NCI-H1105 treated with DMSO at 0.1 percent for 48 hours (cell line): Measurements from ENCODE around the gene CRYBA4.

Experiments
- DNase-seq: peaks from one replicate; lab custom pipeline; 2025; lab: John Stamatoyannopoulos, UW

The CRYBA4 gene

DNA sequence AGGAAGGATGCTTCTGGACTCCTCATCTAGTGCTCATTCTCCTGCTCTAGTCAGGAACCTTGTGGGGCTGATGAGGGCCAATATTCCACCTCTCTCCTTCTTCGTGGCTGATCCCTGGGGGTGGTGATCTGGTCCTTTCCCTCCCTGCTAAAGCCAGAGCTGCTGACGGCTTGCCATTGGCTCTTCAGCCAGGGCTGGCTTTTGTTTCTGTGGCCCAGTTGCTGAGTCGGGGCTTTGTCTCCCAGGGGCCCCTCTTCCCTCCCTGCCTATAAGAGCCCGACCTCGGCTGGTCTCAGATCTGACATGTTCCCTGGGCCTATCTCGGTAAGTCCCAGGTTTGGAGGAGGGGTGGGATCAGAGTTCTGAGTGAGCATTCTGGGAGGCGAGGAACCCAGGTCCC, at the start of gene CRYBA4:
TSS of gene CRYBA4 (plus strand) at position 301 of the 400 bp plus-strand sequence. CDS start 634 bp downstream, outside the sequence.
- DNase-seq = no peak

- DNase-seq = no peak
Measured at GRCh38 chr22:26573026-26573662, 48.6 kb upstream of the CRYBA4 start.

DNA sequence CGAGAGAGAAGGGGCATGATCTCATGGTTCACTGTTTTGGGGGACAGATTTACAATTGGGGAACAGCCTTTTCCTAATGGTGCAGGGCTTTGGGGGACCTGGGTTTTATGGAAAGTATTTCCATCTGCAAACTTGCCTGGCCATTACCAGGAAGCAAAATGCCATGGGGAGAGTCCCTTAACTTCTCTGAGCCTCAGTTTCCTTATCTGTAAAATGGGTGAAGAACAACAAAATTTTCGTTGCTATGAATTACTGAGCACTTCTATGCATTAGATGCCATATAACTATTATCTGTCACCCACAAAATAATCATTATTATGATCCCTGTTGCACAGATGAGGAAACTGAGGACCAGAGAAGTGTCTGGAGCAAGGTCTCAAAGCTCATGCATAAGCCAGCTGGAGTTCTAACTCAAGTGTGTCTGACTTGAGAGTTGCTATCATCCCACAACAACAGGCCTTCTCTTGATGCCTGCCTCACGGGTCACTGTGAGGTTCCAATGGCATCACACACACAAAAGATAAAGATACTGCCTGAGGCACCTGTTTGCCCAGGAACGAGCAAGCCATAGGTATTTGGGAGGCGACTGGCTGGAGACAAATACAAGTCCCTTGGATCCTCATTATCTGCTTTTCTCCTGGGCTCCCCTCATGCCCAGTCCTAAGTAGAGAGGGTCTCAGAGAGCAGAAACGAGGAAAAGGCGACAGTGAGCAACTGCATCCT, 47.6 kb upstream of the CRYBA4 start:
- no peak for DNase-seq

GRCh38 chr22:26576026-26576680, 45.6 kb upstream of the CRYBA4 start:
- DNase-seq = no peak

DNA sequence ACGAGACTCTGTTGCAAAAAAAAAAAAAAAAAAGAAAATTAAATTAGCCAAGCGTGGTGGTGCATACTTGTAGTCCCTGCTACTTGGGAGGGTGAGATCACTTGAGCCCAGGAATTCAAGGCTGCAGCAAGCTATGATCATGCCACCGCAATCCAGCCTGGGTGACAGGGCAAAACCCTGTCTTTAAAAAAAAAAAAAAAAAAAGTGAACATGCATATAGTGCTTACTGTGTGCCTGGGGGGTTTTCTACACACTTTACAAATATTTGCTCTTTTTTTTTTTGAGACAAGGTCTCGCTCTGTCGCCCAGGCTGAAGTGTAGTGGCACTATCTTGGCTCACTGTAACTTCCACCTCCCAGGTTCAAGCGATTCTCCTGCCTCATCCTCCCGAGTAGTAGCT, 44.7 kb upstream of the CRYBA4 start:
- DNase-seq = no peak

DNA sequence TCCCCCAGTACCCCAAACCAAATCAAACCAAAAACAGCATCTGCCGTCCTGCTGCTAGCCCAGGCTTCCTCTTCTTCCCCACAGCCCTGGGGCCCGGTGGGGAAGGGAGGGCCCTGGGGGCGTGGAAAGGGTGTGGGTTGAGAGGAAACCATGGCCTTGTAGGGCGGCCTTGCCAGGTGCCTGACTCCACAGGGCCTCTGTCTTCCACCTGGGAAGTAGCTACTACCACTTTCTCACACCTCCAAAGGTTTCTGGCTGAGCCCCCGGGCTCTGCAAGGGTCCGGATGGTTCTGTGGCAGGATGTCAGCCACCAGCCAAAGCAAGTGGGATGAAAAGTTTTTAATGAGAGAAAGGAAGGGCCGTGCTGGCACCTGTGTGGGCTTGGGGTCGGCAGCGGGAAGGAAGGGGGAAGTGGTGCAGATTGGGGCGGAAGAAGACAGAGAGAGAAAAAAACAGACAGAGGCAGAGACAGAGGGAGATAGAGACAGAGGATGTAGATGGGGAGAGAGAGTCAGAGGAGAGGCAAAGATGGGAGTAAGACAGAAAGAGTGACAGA, 42.4 kb upstream of the CRYBA4 start:
- no peak for DNase-seq

- no peak for DNase-seq
Measured at GRCh38 chr22:26580240-26580962, 41.4 kb upstream of the CRYBA4 start.

GRCh38 chr22:26581026-26581425, 40.7 kb upstream of the CRYBA4 start:
- DNase-seq = no peak

GRCh38 chr22:26581633-26582168, 40.1 kb upstream of the CRYBA4 start:
- no peak for DNase-seq

DNA sequence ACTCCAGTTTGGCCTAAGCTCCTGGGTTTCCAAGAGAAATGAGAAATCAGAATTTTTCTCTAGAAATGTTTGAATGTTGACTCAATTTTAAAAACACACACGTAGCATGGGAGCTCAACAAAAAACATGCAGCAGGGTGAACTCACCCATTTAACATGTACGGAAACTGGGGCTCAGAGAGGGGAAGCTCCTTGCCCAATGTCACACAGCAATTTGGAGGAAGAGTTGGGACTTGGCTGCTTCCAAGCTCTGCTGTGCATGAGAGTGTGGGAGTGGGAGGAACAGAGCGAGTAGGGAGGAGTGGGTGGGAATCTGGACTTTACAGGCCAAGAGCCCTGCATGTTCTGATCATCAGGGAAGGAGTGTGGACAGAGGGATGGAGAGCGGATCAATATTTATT, 37.8 kb upstream of the CRYBA4 start:
- no peak for DNase-seq

- no peak for DNase-seq
Measured at GRCh38 chr22:26585104-26585790, 36.5 kb upstream of the CRYBA4 start.

- DNase-seq = no peak
Measured at GRCh38 chr22:26586556-26587325, 35.0 kb upstream of the CRYBA4 start.

GRCh38 chr22:26587991-26588613, 33.7 kb upstream of the CRYBA4 start:
- no peak for DNase-seq

DNA sequence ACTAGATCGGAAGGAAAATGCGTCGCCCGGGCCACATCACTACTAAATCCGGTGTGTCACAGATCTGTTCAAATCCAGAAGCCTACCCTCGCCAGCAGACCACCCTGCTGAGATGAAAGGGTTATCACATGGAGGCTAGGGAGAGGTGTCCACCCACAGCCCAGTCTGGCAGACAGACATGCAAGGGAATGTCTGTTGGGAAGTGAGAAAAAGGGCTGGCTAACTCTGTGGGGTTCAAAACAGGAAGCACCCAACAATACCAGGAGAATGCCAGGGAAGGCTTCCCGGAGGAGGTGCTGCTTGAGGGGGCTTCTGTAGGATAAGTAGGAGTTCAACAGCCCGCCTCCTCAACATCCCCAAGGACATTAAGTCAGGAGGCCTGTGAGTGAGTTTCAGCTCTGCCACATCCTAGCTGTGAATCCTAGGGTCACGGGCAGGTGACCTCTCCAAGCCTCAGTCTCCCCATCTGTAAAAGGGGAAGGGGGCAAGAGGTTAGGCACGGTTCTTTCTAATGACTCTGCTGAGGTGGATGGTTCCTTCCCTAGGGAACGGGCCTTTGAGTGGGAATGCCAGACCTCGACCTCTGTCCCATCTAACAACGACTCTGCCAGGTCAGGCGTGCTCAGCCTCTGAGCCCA, 32.9 kb upstream of the CRYBA4 start:
- no peak for DNase-seq

DNA sequence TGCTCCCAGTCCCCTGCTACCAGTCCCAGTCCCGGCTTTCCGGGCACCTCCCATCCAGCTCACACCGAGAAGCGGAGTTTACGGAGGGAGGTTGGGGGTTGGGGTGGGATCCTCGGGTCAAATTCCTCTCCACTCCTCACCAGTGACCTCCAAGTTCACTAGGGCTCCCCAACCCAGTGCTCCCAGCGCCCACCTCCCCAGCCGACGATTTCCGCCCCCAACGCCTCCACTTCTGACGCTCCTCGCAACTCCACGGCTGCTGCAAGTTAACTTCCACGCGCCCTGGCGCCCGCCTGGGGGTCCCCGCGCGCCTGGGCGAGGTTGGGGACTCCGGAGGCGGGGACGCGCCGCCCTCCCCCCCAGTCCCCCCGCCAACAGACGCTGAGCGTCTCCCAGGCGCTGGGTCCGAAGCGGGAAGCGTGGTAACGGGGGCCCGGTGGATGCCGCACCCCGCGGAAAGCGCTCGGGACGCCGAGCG, 32.4 kb upstream of the CRYBA4 start:
- no peak for DNase-seq

DNA sequence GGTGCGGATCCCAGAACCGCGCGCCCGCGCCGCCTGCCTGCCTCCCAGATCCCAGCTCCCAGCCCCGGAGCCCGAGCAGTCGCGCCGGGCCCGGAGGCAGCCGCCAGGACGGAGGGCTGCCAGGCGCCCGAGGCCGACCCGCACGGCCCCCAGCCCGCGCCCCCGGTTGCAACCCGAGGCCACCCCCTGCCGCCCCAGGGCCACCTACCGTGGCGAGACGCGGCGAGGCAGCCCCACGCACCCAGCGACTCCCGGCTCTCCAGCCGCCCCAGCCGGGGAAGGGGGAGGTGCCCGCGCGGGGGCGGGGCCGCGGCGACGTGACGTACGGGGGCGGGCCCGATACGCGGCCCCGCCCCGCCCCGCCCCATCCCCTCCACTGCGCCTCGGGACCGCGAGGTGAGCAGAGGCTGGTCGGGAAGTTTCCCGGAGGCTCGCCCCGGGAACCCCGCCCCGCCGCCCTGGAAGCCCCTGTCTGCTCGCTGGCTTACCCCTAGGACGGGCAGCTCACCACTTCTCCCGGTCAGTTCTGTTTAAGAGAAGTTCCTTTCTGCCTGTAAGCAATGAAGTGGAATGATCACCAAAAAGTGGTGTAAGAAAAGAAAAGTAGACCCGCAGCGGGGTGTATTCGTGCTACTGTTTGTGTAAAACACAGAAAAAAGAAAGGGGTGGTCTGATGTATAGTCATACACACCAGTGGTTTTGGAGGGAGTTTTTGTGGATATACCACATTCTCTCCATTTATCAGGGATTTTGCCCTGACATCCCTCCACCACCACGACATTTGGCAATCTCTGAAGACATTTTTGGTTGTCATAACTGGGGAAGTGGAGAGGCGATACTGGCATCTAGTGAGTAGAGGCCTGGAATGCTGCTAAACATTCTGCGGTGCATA, 31.7 kb upstream of the CRYBA4 start, which contains the start of gene TPST2:
TSS of gene TPST2 (minus strand) at position 288 of the 892 bp plus-strand sequence. CDS start 48,502 bp downstream, outside the sequence.
- peak; percentile 60 for DNase-seq

DNA sequence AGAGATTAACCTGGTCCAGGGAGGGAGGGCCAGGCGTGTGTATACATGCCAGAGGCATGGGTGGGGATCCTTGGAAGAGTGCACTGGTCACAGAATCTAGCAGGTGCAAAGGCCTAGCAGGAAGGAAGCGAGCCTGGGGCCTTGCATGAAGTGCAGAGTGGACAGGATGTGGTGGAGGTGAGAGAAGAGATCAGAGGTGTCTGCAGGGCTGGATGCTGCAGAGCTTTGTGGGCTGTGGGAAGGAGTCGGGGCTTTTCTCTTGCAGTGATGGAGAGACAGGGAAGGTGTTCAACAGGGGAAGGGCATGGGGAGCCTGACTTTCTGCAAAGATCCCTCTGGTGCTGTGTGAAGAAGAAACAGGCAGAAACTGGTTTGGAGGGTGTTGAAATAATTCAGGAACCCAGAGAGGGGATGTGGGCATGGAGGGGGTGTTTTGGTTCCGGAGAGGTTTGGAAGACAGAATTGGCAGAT, 29.3 kb upstream of the CRYBA4 start:
- no peak for DNase-seq

GRCh38 chr22:26593763-26594162, 28.0 kb upstream of the CRYBA4 start:
- DNase-seq = no peak
